ENCODE results near the gene CDK6. TPM values are rescaled to one million over a fixed set of nuclear protein-coding genes. Genes with fewer than 3 reads are reported as not detected.

CDK6 gene
- total and polyA plus RNA-seq, 2 experiments from 2014 or later = 7.4 to 23.7 TPM

DNA sequence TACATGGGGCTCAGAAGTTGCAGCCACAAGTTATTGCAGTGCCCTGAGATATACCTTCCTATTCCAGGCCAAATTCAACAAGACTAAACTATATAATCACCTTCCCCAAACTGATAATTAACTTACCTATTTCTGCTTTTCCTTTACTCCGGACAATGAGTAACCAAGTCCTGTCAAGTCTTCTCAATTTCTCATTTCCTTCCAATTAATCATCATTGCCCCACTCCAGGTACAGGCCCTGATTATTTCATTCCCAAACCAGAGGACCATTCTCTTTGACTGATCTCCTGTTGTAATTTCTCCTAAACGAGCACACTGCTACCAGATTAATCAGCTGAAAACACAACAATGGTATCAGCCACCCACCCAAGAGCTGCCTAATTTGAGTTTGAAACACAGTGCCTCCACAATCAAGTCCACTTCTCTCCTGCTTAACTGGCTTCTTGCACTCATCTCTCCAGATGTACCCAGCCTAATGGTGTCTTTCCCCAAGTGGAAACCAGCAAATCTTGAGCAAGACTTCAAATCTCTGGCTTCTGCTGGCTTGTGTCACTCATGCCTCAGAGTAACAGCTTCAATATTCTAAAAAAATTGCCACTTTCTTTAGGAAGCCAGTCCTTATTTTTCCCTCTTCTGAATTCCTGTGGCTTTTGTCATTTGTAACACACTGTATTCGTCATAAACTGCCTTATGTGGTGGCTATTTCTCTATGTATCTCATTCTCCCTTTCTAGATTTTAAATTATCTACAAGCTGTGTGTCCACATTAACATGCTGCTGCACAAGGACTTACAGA, 89.1 kb downstream of the CDK6 start:
- H3K27ac Mint-ChIP-seq = no peak overlapping the region
- H3K4me2 ChIP-seq = no peak overlapping the region
- H3K4me3 ChIP-seq = no peak overlapping the region
- peaks cover 5% of the 10 kb centered on the region; the same call in 1 of the 2 replicates for H3K9me2 ChIP-seq (ENCODE audit: insufficient read depth)
- H3K4me1 Mint-ChIP-seq = peaks cover 28% of the 10 kb centered on the region
- no peaks in the 10 kb centered on the region for H3K36me3 ChIP-seq (ENCODE audit: insufficient read depth)
- ATAC-seq (no peak), DNase-seq (ENCODE audit: low spot score) (no peak)
- H2AFZ ChIP-seq = peak overlapping the region; percentile 5; the same call in 1 of the 2 replicates
- peaks cover 3% of the 10 kb centered on the region for H3K27me3 Mint-ChIP-seq (ENCODE audit: insufficient read depth, low read depth, poor library complexity)
- no peak overlapping the region for H3K4me3 Mint-ChIP-seq
- no peaks in the 10 kb centered on the region for H3K9me3 Mint-ChIP-seq
- H3K27me3 ChIP-seq (ENCODE audit: insufficient read depth) = no peaks in the 10 kb centered on the region
- TF ChIP-seq NANOG (IDR thresholded peaks at IDR 0.05; ENCODE audit: borderline replicate concordance) = no peak
- no peak for TF ChIP-seq ZNF331 (CRISPR knock-in tag; IDR thresholded peaks at IDR 0.05; ENCODE audit: low read depth)
- TF ChIP-seq, protein P1, sequence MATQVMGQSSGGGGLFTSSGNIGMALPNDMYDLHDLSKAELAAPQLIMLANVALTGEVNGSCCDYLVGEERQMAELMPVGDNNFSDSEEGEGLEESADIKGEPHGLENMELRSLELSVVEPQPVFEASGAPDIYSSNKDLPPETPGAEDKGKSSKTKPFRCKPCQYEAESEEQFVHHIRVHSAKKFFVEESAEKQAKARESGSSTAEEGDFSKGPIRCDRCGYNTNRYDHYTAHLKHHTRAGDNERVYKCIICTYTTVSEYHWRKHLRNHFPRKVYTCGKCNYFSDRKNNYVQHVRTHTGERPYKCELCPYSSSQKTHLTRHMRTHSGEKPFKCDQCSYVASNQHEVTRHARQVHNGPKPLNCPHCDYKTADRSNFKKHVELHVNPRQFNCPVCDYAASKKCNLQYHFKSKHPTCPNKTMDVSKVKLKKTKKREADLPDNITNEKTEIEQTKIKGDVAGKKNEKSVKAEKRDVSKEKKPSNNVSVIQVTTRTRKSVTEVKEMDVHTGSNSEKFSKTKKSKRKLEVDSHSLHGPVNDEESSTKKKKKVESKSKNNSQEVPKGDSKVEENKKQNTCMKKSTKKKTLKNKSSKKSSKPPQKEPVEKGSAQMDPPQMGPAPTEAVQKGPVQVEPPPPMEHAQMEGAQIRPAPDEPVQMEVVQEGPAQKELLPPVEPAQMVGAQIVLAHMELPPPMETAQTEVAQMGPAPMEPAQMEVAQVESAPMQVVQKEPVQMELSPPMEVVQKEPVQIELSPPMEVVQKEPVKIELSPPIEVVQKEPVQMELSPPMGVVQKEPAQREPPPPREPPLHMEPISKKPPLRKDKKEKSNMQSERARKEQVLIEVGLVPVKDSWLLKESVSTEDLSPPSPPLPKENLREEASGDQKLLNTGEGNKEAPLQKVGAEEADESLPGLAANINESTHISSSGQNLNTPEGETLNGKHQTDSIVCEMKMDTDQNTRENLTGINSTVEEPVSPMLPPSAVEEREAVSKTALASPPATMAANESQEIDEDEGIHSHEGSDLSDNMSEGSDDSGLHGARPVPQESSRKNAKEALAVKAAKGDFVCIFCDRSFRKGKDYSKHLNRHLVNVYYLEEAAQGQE (IDR thresholded peaks at IDR 0.05; ENCODE audit: unreplicated experiment) = no peak
- no peak for TF ChIP-seq CREB1 (CRISPR knock-in tag; IDR thresholded peaks at IDR 0.05; ENCODE audit: low read depth)
- H3K79me2 ChIP-seq (replicated peaks; ENCODE audit: insufficient read depth) = no peaks in the 10 kb centered on the region
- no peaks in the 10 kb centered on the region for H4K20me1 ChIP-seq (replicated peaks; ENCODE audit: insufficient read depth)
- no peaks in the 10 kb centered on the region for H3F3A ChIP-seq (replicated peaks; ENCODE audit: low read depth)
- H3K4me1 ChIP-seq (ENCODE audit: insufficient read depth) = peaks cover 33% of the 10 kb centered on the region
- no peaks in the 10 kb centered on the region for H3K36me3 Mint-ChIP-seq (ENCODE audit: low read depth)
- 0 out of 2 replicates have a peak overlapping the region, but pooled peaks have one; percentile 21 for H3K27ac ChIP-seq (ENCODE audit: low read depth)

DNA sequence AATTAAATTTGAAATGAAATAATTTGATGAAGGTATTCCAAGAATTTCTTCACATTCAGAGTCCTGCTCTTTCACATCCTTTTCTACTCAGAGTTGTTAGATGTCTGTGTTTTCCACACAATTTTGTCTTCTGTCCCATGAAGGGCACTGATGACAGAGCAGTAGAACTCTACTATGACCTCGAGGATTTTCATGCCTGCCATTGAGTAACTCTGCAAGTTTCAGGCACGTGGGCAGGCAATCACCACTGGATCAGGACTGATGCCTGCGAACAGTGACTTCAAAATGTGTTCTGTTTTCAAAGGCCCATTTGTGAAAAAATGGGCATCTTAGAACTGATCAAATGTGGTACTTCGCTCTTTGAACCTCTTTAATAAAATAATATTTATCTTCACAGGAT, 91.1 kb downstream of the CDK6 start:
- Mint-ChIP-seq H3K4me1 (peaks cover 20% of the 10 kb centered on the region), H3K4me3 (no peak overlapping the region), H3K27ac (no peak overlapping the region), H3K27me3 (ENCODE audit: insufficient read depth, low read depth, poor library complexity) (peaks cover 1% of the 10 kb centered on the region), H3K36me3 (ENCODE audit: low read depth) (no peaks in the 10 kb centered on the region), H3K9me3 (no peaks in the 10 kb centered on the region)
- Histone ChIP-seq H3K9me2 (ENCODE audit: insufficient read depth) (peaks cover 5% of the 10 kb centered on the region; the same call in 1 of the 2 replicates), H3K27ac (ENCODE audit: low read depth) (no peak overlapping the region), H2AFZ (no peak overlapping the region), H3K79me2 (replicated peaks; ENCODE audit: insufficient read depth) (no peaks in the 10 kb centered on the region), H3F3A (replicated peaks; ENCODE audit: low read depth) (no peaks in the 10 kb centered on the region), H3K4me3 (no peak overlapping the region), H3K36me3 (ENCODE audit: insufficient read depth) (no peaks in the 10 kb centered on the region), H3K4me2 (no peak overlapping the region), H3K27me3 (ENCODE audit: insufficient read depth) (no peaks in the 10 kb centered on the region), H4K20me1 (replicated peaks; ENCODE audit: insufficient read depth) (no peaks in the 10 kb centered on the region), H3K4me1 (ENCODE audit: insufficient read depth) (peaks cover 22% of the 10 kb centered on the region)
- ATAC-seq (no peak), DNase-seq (ENCODE audit: low spot score) (no peak)
- TF ChIP-seq, protein P1 (IDR thresholded peaks at IDR 0.05; ENCODE audit: unreplicated experiment) = no peak
- no peak for TF ChIP-seq EZH2phosphoT487 (IDR thresholded peaks at IDR 0.05; ENCODE audit: unreplicated experiment)
- no peak for TF ChIP-seq STAT1 (IDR thresholded peaks at IDR 0.05; ENCODE audit: unreplicated experiment)
- no peak for TF ChIP-seq NANOG (IDR thresholded peaks at IDR 0.05; ENCODE audit: borderline replicate concordance)
- TF ChIP-seq ZNF331 (CRISPR knock-in tag; IDR thresholded peaks at IDR 0.05; ENCODE audit: low read depth) = no peak
- no peak for TF ChIP-seq CREB1 (CRISPR knock-in tag; IDR thresholded peaks at IDR 0.05; ENCODE audit: low read depth)
- TF ChIP-seq, protein P2, sequence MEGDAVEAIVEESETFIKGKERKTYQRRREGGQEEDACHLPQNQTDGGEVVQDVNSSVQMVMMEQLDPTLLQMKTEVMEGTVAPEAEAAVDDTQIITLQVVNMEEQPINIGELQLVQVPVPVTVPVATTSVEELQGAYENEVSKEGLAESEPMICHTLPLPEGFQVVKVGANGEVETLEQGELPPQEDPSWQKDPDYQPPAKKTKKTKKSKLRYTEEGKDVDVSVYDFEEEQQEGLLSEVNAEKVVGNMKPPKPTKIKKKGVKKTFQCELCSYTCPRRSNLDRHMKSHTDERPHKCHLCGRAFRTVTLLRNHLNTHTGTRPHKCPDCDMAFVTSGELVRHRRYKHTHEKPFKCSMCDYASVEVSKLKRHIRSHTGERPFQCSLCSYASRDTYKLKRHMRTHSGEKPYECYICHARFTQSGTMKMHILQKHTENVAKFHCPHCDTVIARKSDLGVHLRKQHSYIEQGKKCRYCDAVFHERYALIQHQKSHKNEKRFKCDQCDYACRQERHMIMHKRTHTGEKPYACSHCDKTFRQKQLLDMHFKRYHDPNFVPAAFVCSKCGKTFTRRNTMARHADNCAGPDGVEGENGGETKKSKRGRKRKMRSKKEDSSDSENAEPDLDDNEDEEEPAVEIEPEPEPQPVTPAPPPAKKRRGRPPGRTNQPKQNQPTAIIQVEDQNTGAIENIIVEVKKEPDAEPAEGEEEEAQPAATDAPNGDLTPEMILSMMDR (conservative IDR thresholded peaks at IDR 0.05; ENCODE audit: low read depth in 2 of 2) = no peak
- TF ChIP-seq JUNB (IDR thresholded peaks at IDR 0.05; ENCODE audit: unreplicated experiment) = no peak
- no peak for TF ChIP-seq ZNF114 (CRISPR knock-in tag; IDR thresholded peaks at IDR 0.05)
- TF ChIP-seq EZH2 (IDR thresholded peaks at IDR 0.05; ENCODE audit: low read depth, unreplicated experiment) = no peak
- no peak for TF ChIP-seq POLR2AphosphoS5 (IDR thresholded peaks at IDR 0.05; ENCODE audit: low read depth)
- TF ChIP-seq, protein P3, sequence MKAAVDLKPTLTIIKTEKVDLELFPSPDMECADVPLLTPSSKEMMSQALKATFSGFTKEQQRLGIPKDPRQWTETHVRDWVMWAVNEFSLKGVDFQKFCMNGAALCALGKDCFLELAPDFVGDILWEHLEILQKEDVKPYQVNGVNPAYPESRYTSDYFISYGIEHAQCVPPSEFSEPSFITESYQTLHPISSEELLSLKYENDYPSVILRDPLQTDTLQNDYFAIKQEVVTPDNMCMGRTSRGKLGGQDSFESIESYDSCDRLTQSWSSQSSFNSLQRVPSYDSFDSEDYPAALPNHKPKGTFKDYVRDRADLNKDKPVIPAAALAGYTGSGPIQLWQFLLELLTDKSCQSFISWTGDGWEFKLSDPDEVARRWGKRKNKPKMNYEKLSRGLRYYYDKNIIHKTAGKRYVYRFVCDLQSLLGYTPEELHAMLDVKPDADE (IDR thresholded peaks at IDR 0.05) = no peak
